GM12891 (cell line): ENCODE data around the gene SPOCD1.

ENCODE experiments used
- PAX5 ChIP-seq: IDR thresholded peaks from 2 replicates; pipeline ENCODE4 v1.6.1; 2011; ENCODE audit warnings: low read length, moderate library complexity, mild to moderate bottlenecking; ENCODE audit not compliant: insufficient read depth, severe bottlenecking
- POLR2A ChIP-seq: IDR thresholded peaks from 2 replicates; pipeline ENCODE4 v1.6.1; 2011; ENCODE audit warnings: low read depth, low read length, control low read depth
- POLR2AphosphoS5 ChIP-seq: IDR thresholded peaks from 2 replicates; pipeline ENCODE4 v1.6.1; 2011; ENCODE audit warnings: low read depth, low read length, control low read depth
- POU2F2 ChIP-seq: IDR thresholded peaks from 2 replicates; pipeline ENCODE4 v1.6.1; 2011; ENCODE audit warnings: low read depth, mild to moderate bottlenecking, control low read depth, low read length, moderate library complexity
- SPI1 ChIP-seq: IDR thresholded peaks from 2 replicates; pipeline ENCODE4 v1.6.1; 2011; ENCODE audit warnings: low read depth, low read length, control low read depth
- TAF1 ChIP-seq: IDR thresholded peaks from 2 replicates; pipeline ENCODE4 v1.6.1; 2011; ENCODE audit warnings: low read depth, low read length, control low read depth

- no peak for TF ChIP-seq POLR2A
- TF ChIP-seq POLR2AphosphoS5, result no peak
- TF ChIP-seq SPI1, result no peak
- no peak for TF ChIP-seq POU2F2
- no peak for TF ChIP-seq TAF1
- no peak for TF ChIP-seq PAX5
Observed at GRCh38 chr1:31776032-31776431, 39.8 kb downstream of the SPOCD1 start.
